Natural killer cell treated with Interleukin-12 subunit alpha and Interleukin-12 subunit beta and Interleukin-15 and Interleukin-18, amount 100 ng/mL, for 72 hours (primary cell): ENCODE data around the gene TIMM29. TPM values are rescaled to one million over a fixed set of nuclear protein-coding genes. Genes with fewer than 3 reads are reported as not detected.

Source experiments
- ATAC-seq, 2 donors: fragments of 150-1000 bp; cut with Tn5 transposase in 1 of 2; sonication (Bioruptor Pico), chemical (Tn5 transposase) in 1 of 2; 2 replicates each; pipeline ENCODE4 v1.10.0; 2021
- DNase-seq: peaks from one replicate; pipeline ENCODE4 v3.0.0; 2022; ENCODE audit warnings: low spot score
- H3K27ac Mint-ChIP-seq, 2 donors: 1 replicate in 1 of 2; 2 replicates in 1 of 2; pipeline ENCODE4 v1.8.0; 2022; ENCODE audit warnings: mixed read lengths in 2 of 2, mild to moderate bottlenecking in 1 of 2, moderate library complexity in 1 of 2
- H3K27me3 Mint-ChIP-seq, 2 donors: 1 replicate in 1 of 2; 2 replicates in 1 of 2; pipeline ENCODE4 v1.8.0; 2022; ENCODE audit warnings: mixed read lengths in 2 of 2
- H3K36me3 Mint-ChIP-seq: one replicate; pipeline ENCODE4 v1.8.0; 2022; ENCODE audit warnings: mixed read lengths
- H3K4me1 Mint-ChIP-seq, 2 donors: 1 replicate in 1 of 2; 2 replicates in 1 of 2; pipeline ENCODE4 v1.8.0; 2022; ENCODE audit warnings: low read depth in 2 of 2, mixed read lengths in 2 of 2, mild to moderate bottlenecking in 1 of 2
- H3K4me3 Mint-ChIP-seq: one replicate; pipeline ENCODE4 v1.8.0; 2022; ENCODE audit warnings: mixed read lengths
- H3K9me3 Mint-ChIP-seq: 2 replicates; pipeline ENCODE4 v1.8.0; 2022; ENCODE audit warnings: mixed read lengths
- total RNA-seq, 2 donors: library from RNA; stranded (reverse); gene quantifications; one replicate each; pipeline ENCODE4 v1.2.3, GENCODE V29; 2022

The TIMM29 gene
- total RNA-seq, 2 donors from 2014 or later = 24.9 to 30.2 TPM

DNA sequence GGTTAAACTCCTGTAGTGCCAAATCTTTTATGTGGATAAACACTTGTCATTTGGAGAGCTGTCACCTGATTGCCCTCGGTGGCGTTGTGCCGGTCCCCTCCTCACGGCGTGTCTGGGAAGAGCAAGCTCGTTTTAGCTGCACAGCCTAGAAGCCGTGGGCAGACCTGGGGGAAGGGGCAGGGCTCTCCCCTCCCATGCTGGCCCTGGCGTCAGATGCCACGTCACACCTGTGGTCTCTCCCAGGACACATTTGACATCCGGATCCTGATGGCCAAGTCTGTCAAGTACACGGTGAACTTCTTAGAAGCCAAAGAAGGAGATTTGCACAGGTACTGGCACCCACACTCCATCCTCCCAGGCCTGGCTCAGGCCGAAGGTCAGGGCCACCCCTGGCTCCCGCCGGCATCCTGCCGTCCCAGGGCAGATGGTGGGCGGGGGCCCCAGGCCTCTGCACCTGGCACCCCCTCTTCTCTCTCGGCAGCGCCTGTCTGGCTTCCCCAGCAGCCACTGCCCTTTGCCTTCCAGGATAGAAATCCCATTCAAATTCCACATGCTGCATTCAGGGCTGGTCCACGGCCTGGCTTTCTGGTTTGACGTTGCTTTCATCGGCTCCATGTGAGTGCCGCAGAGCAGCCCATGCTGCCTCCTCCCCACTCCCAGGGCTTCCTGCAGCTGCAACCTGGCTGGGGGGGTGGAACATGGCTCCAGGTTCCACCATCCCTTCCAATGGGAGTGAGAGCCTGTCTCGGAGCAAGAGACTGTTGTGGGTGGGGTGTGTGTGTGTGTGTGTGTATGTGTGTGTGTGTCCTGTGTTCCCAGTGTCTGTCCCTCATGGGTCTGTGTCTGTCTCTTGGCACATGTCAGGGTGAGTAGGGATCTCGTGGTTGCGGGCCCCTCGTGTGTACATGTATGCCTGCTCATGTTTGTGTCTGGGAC, 9.0 kb upstream of the TIMM29 start:
- H3K36me3 Mint-ChIP-seq = no peaks in the 10 kb centered on the region
- DNase-seq (no peak), ATAC-seq (no peak)
- no peak overlapping the region for H3K4me3 Mint-ChIP-seq
- no peaks in the 10 kb centered on the region for H3K9me3 Mint-ChIP-seq
- H3K27me3 Mint-ChIP-seq = no peaks in the 10 kb centered on the region
- peaks cover 0 to 3% of the 10 kb centered on the region in 2 donors for H3K4me1 Mint-ChIP-seq
- H3K27ac Mint-ChIP-seq = no peak overlapping the region

- Mint-ChIP-seq H3K27ac (no peak overlapping the region), H3K36me3 (no peaks in the 10 kb centered on the region)
Observed at GRCh38 chr19:10920288-10920655, 8.3 kb upstream of the TIMM29 start.

GRCh38 chr19:10920781-10921180, 7.8 kb upstream of the TIMM29 start:
- no peak for DNase-seq
- ATAC-seq = no peak
- H3K36me3 Mint-ChIP-seq = no peaks in the 10 kb centered on the region
- H3K27ac Mint-ChIP-seq = no peak overlapping the region
- H3K4me1 Mint-ChIP-seq = peaks cover 0 to 3% of the 10 kb centered on the region in 2 donors
- H3K4me3 Mint-ChIP-seq = no peak overlapping the region
- H3K9me3 Mint-ChIP-seq = no peaks in the 10 kb centered on the region
- H3K27me3 Mint-ChIP-seq = no peaks in the 10 kb centered on the region

More at GRCh38 chr19:10920288-10920655, 8.3 kb upstream of the TIMM29 start:
- H3K4me1 Mint-ChIP-seq = peaks cover 0 to 3% of the 10 kb centered on the region in 2 donors
- DNase-seq = no peak
- H3K4me3 Mint-ChIP-seq = no peak overlapping the region
- no peak for ATAC-seq
- no peaks in the 10 kb centered on the region for H3K9me3 Mint-ChIP-seq
- H3K27me3 Mint-ChIP-seq = no peaks in the 10 kb centered on the region

DNA sequence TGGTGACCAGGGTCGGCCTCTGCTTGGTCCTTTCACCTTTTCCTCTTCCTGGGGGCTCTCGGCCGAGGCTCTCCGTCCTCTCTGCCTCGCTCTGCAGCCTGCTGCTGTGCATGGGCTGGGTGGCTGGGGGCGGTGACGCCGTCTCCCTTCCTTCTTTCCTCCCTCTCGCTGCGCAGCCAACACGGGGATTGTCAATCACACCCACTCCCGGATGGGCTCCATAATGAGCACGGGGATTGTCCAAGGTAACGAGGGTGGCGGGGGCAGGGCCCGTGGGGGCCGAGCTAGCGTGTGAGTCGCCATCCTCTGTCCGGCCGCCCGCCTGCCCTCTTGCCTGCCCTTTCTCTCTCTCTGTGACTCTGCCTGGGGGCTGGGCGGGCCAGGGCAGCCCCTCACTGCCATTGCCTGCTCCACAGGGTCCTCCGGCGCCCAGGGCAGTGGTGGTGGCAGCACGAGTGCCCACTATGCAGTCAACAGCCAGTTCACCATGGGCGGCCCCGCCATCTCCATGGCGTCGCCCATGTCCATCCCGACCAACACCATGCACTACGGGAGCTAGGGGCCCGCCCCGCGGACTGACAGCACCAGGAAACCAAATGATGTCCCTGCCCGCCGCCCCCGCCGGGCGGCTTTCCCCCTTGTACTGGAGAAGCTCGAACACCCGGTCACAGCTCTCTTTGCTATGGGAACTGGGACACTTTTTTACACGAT, 7.3 kb upstream of the TIMM29 start:
- ATAC-seq = no peak
- H3K9me3 Mint-ChIP-seq = no peaks in the 10 kb centered on the region
- H3K36me3 Mint-ChIP-seq = no peaks in the 10 kb centered on the region
- DNase-seq = no peak
- H3K27ac Mint-ChIP-seq = no peak overlapping the region
- H3K4me1 Mint-ChIP-seq = peaks cover 0 to 3% of the 10 kb centered on the region in 2 donors
- no peak overlapping the region for H3K4me3 Mint-ChIP-seq
- H3K27me3 Mint-ChIP-seq = no peaks in the 10 kb centered on the region

- ATAC-seq (no peak), DNase-seq (no peak)
- no peaks in the 10 kb centered on the region for H3K9me3 Mint-ChIP-seq
- H3K4me1 Mint-ChIP-seq = peaks cover under 1 to 3% of the 10 kb centered on the region in 2 donors
- H3K36me3 Mint-ChIP-seq = no peaks in the 10 kb centered on the region
- H3K27ac Mint-ChIP-seq = no peak overlapping the region
- no peaks in the 10 kb centered on the region for H3K27me3 Mint-ChIP-seq
- no peak overlapping the region for H3K4me3 Mint-ChIP-seq
Observed at GRCh38 chr19:10921910-10922637, 6.5 kb upstream of the TIMM29 start.

DNA sequence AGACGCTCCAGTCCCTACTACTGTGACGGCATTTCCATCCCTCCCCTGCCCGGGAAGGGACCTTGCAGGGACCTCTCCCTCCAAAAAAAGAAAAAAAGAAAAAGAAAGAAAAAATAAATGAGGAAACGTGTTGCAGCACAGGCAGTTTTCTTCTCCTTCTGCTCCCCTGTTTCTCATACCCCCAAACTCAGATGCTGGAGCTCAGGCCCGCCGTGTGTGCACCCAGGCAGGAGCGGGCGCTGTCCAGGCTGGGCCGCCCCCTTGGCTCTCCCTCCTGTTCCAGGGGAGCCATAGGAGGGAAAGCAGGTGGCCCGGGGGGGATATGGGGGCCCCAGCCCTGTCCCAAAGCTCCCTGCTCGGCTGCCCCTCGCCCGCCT, 6.0 kb upstream of the TIMM29 start:
- Mint-ChIP-seq H3K36me3 (no peaks in the 10 kb centered on the region), H3K4me1 (peaks cover 5 to 7% of the 10 kb centered on the region in 2 donors)

GRCh38 chr19:10923260-10924112, 5.1 kb upstream of the TIMM29 start:
- H3K9me3 Mint-ChIP-seq = no peaks in the 10 kb centered on the region
- H3K4me3 Mint-ChIP-seq = no peak overlapping the region

More for the DNA sequence above, 6.0 kb upstream of the TIMM29 start:
- Mint-ChIP-seq H3K9me3 (no peaks in the 10 kb centered on the region), H3K4me3 (no peak overlapping the region), H3K27ac (no peak overlapping the region), H3K27me3 (no peaks in the 10 kb centered on the region)
- ATAC-seq (no peak), DNase-seq (no peak)

DNA sequence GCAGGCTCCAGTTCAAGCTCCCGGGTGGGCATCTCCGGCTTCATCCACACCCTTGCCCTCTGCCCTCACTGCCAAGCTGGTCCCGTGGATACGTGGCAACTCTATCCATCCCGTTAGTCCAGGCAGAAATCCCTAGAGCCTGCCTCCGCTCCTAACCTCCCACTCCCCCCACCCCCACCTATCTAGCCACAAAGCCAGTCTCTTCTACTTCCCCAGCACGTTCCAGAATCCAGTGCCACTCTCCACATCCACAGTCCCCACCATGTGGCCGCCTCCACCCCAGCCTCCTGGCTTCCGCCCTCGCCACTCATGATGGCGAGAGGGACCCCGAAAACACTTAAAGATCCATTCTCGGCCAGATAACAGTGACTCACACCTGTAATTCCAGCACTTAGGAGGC, 4.0 kb upstream of the TIMM29 start:
- Mint-ChIP-seq H3K4me1 (peaks cover 10 to 16% of the 10 kb centered on the region in 2 donors), H3K36me3 (no peaks in the 10 kb centered on the region), H3K27me3 (no peaks in the 10 kb centered on the region), H3K9me3 (no peaks in the 10 kb centered on the region), H3K27ac (peak overlapping the region in 1 of 2 donors; percentile 12), H3K4me3 (no peak overlapping the region)
- no peak for DNase-seq
- no peak for ATAC-seq

More at GRCh38 chr19:10923260-10924112, 5.1 kb upstream of the TIMM29 start:
- no peak overlapping the region for H3K27ac Mint-ChIP-seq
- DNase-seq (no peak), ATAC-seq (no peak)
- H3K36me3 Mint-ChIP-seq = no peaks in the 10 kb centered on the region
- H3K4me1 Mint-ChIP-seq = peaks cover 5 to 12% of the 10 kb centered on the region in 2 donors
- H3K27me3 Mint-ChIP-seq = no peaks in the 10 kb centered on the region

DNA sequence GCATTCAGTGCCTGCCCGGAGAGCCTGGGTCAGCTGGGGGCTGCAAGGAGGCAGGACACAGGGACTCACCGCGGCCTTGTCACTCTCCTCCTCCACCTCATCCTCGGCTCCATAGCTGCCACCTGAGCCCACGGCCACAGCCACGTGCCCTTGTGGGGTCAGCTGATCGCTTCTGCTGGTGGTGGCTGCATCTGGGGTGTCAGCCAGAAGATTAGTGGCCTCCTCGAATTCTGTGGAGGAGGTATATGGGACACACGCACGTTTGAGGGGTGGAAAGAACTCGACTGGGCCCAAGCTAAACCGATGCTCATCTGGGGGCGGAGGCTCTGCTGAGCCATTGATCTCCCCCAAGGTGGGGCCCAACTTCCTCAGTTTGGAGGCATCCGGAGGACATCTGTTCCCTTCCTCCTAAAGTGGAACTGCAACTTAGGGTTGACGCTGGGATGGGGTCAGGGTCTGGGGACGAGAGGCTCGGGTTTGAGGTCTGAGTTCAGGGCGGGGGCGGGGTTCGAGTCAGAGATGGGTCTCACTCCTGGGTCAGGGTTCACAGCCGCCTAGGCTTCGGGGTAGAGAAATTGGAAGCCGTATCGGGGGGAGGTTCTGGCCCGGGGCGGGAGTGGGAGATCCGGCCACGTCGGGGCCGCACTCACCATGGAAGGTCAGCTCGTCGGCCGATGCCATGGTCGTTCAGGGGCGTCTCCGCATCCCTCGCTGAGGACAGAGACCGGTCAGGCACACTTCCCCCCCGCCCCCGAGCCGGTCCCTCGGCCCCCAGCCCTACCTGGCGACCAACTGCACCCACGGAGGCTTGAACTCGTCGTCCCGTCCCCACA, 665 bp upstream of the TIMM29 start:
- Mint-ChIP-seq H3K27ac (peak overlapping the region; percentile 78 to 88), H3K9me3 (no peaks in the 10 kb centered on the region), H3K36me3 (no peaks in the 10 kb centered on the region), H3K4me3 (peak overlapping the region; percentile 87), H3K4me1 (peaks cover 11 to 26% of the 10 kb centered on the region in 2 donors), H3K27me3 (no peaks in the 10 kb centered on the region)
- ATAC-seq (no peak), DNase-seq (no peak)

- ATAC-seq (no peak), DNase-seq (no peak)
- Mint-ChIP-seq H3K9me3 (no peaks in the 10 kb centered on the region), H3K36me3 (no peaks in the 10 kb centered on the region), H3K4me3 (peak overlapping the region; percentile 87), H3K4me1 (peaks cover 11 to 24% of the 10 kb centered on the region in 2 donors), H3K27me3 (no peaks in the 10 kb centered on the region), H3K27ac (peak overlapping the region; percentile 75 to 78)
Observed at GRCh38 chr19:10929402-10929794, 787 bp downstream of the TIMM29 start.

- ATAC-seq (no peak), DNase-seq (no peak)
- Mint-ChIP-seq H3K27me3 (no peaks in the 10 kb centered on the region), H3K4me1 (peaks cover 0 to 10% of the 10 kb centered on the region in 2 donors), H3K4me3 (no peak overlapping the region), H3K27ac (no peak overlapping the region), H3K36me3 (no peaks in the 10 kb centered on the region), H3K9me3 (no peaks in the 10 kb centered on the region)
Observed at GRCh38 chr19:10935371-10936059, 6.9 kb downstream of the TIMM29 start.

DNA sequence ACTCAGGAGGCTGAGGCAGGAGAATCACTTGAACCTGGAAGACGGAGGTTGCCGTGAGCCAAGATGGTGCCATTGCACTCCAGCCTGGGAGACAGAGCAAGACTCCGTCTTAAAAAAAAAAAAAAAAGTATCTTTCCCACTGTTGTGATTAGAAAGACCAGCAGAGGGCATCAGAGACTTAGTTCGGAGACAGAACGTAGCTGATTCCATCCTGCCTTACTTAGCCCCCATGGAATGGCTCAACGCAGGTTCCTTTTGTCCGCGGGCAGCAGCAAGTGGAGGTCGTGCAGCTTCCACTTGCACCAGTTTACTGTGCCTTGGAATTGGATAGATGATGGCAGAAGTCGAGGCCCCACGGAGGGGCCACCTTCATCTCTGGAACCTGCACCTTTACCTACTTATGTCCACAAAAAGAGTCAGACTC, 8.1 kb downstream of the TIMM29 start:
- no peak overlapping the region for H3K4me3 Mint-ChIP-seq
- DNase-seq = no peak
- ATAC-seq = peak; percentile 67 to 83
- peaks cover 0 to 6% of the 10 kb centered on the region in 2 donors for H3K4me1 Mint-ChIP-seq
- H3K27me3 Mint-ChIP-seq = no peaks in the 10 kb centered on the region
- H3K9me3 Mint-ChIP-seq = no peaks in the 10 kb centered on the region
- no peaks in the 10 kb centered on the region for H3K36me3 Mint-ChIP-seq
- H3K27ac Mint-ChIP-seq = no peak overlapping the region
